GM21786 (cell line): Measurements from ENCODE around the gene AGMAT.
"Not testable (repeated sequence)": the region's sequence is repeated elsewhere in the genome, so short reads cannot be mapped to it uniquely, and the experiment has no call there.

ENCODE experiments used
- ATAC-seq: cut with Tn5 transposase; IDR thresholded peaks from one replicate; pipeline ENCODE4 v1.9.1; 2021; ENCODE audit not compliant: unreplicated experiment

AGMAT gene

GRCh38 chr1:15616373-15617172 lies 31.7 kb upstream of the AGMAT start:
- ATAC-seq = peak; percentile 14

GRCh38 chr1:15610167-15610566 lies 25.3 kb upstream of the AGMAT start:
- ATAC-seq = no peak

GRCh38 chr1:15609631-15610030 lies 24.8 kb upstream of the AGMAT start:
- no peak for ATAC-seq

- no peak for ATAC-seq
Observed at GRCh38 chr1:15605398-15606383, 20.8 kb upstream of the AGMAT start.

GRCh38 chr1:15604400-15604799 lies 19.5 kb upstream of the AGMAT start:
- ATAC-seq = not testable (repeated sequence)

- ATAC-seq = not testable (repeated sequence)
Observed at GRCh38 chr1:15603966-15604282, 19.1 kb upstream of the AGMAT start.

- ATAC-seq = peak; percentile 87
Observed at GRCh38 chr1:15603050-15603965, 18.5 kb upstream of the AGMAT start.

GRCh38 chr1:15598436-15598835 lies 13.6 kb upstream of the AGMAT start:
- ATAC-seq = no peak

GRCh38 chr1:15595809-15596617 lies 11.2 kb upstream of the AGMAT start:
- no peak for ATAC-seq

- no peak for ATAC-seq
Observed at GRCh38 chr1:15592285-15592684, 7.4 kb upstream of the AGMAT start.

GRCh38 chr1:15583016-15583706 lies 1.7 kb downstream of the AGMAT start:
- no peak for ATAC-seq

- peak; percentile 57 for ATAC-seq
Observed at GRCh38 chr1:15579683-15580047, 5.2 kb downstream of the AGMAT start.

- peak; percentile 32 for ATAC-seq
Observed at GRCh38 chr1:15578921-15579682, 5.7 kb downstream of the AGMAT start.

- no peak for ATAC-seq
Observed at GRCh38 chr1:15577691-15578090, 7.2 kb downstream of the AGMAT start.

GRCh38 chr1:15575549-15576150 lies 9.2 kb downstream of the AGMAT start:
- no peak for ATAC-seq

GRCh38 chr1:15574741-15575140 lies 10.1 kb downstream of the AGMAT start:
- ATAC-seq = no peak

- ATAC-seq = no peak
Observed at GRCh38 chr1:15573477-15573876, 11.4 kb downstream of the AGMAT start.

GRCh38 chr1:15571266-15571665 lies 13.6 kb downstream of the AGMAT start:
- no peak for ATAC-seq
